A549 (cell line): ENCODE measurements around the gene CNOT3. TPM values are rescaled to one million over a fixed set of nuclear protein-coding genes. Genes with fewer than 3 reads are reported as not detected.

Experiments
- ATAC-seq, 2 experiments: fragments of 200-7000 bp in 1 of 2; fragments of >200 bp in 1 of 2; cut with Nextera tagmentation in 1 of 2; cut with Tn5 transposase in 1 of 2; 3 replicates each; pipeline versions ENCODE4 v1.8.0 to v1.9.1; 2018 to 2020; ENCODE audit warnings: mild to moderate bottlenecking in 1 of 2, moderate library complexity in 1 of 2
- CTCF ChIA-PET: fragments of 300-600 bp; sonication (Branson Sonifier 250); formaldehyde crosslinking; extraction: SDS; loops from one replicate; lab custom pipeline; 2021; ENCODE audit warnings: antibody characterized with exemption, inconsistent platforms; lab: Yijun Ruan, JAX
- POLR2A ChIA-PET: fragments of 350-600 bp; formaldehyde crosslinking; extraction: SDS; loops from one replicate; lab custom pipeline; 2021; ENCODE audit warnings: antibody characterized with exemption, inconsistent platforms; lab: Yijun Ruan, JAX
- DNase-seq, 2 experiments: peaks; one replicate each; pipeline versions ENCODE4 v3.0.0 to v3.0.0-alpha.2; 2011 to 2016; ENCODE audit warnings: low read depth in 1 of 2, low spot score in 1 of 2
- FAIRE-seq: peaks from 2 replicates; lab custom pipeline; 2011; peaks lifted over from hg19 to GRCh38; lab: Jason Lieb, UNC
- H3K27ac ChIP-seq, 2 experiments: fragments of >200 bp; sonication (Bioruptor Twin); formaldehyde crosslinking; 3 replicates each; pipeline ENCODE4 v1.5.1; 2016 to 2017
- H3K4me1 ChIP-seq: fragments of >200 bp; sonication (Bioruptor Twin); formaldehyde crosslinking; 3 replicates; pipeline ENCODE4 v1.6.1; 2016
- H3K4me2 ChIP-seq: fragments of >200 bp; sonication (Bioruptor Twin); formaldehyde crosslinking; 3 replicates; pipeline ENCODE4 v1.6.1; 2016
- H3K4me3 ChIP-seq: fragments of >200 bp; sonication (Bioruptor Twin); formaldehyde crosslinking; 3 replicates; pipeline ENCODE4 v1.5.1; 2016
- H3K9me3 ChIP-seq: fragments of >200 bp; sonication (Bioruptor Twin); formaldehyde crosslinking; 3 replicates; pipeline ENCODE4 v1.6.1; 2016
- ATOH8 ChIP-seq: fragments of 250-450 bp; sonication (Bioruptor Pico); IDR thresholded peaks from 2 replicates; pipeline ENCODE4 v1.5.0; 2020; ENCODE audit warnings: low read depth, mild to moderate bottlenecking, moderate library complexity
- BCL3 ChIP-seq: fragments of >200 bp; sonication (Bioruptor Twin); formaldehyde crosslinking; IDR thresholded peaks from 3 replicates; pipeline ENCODE4 v1.6.1; 2016
- CBX2 ChIP-seq: fragments of 200-600 bp; sonication (generic); IDR thresholded peaks from 2 replicates; pipeline ENCODE4 v1.6.1; 2016; ENCODE audit warnings: low read depth, mild to moderate bottlenecking, borderline replicate concordance
- CEBPB ChIP-seq, 2 experiments: fragments of >200 bp in 1 of 2; sonication (Bioruptor Twin) in 1 of 2; formaldehyde crosslinking in 1 of 2; IDR thresholded peaks; 2 replicates each; pipeline ENCODE4 v1.6.1; 2012 to 2016
- CHD2 ChIP-seq: fragments of 150-350 bp; IDR thresholded peaks from 2 replicates; pipeline ENCODE4 v1.6.1; 2014; ENCODE audit warnings: low read length; ENCODE audit not compliant: partially characterized antibody
- CHD4 ChIP-seq: fragments of 200-600 bp; sonication (generic); IDR thresholded peaks from 2 replicates; pipeline ENCODE4 v1.6.1; 2016; ENCODE audit warnings: antibody characterized with exemption, mild to moderate bottlenecking, borderline replicate concordance
- E2F6 ChIP-seq: IDR thresholded peaks from 2 replicates; pipeline ENCODE4 v1.6.1; 2012; ENCODE audit warnings: low read depth, borderline replicate concordance
- EHMT2 ChIP-seq: fragments of 200-600 bp; sonication (generic); IDR thresholded peaks from 2 replicates; pipeline ENCODE4 v1.6.1; 2016; ENCODE audit warnings: antibody characterized with exemption, low read depth, mild to moderate bottlenecking, moderate library complexity
- ELK1 ChIP-seq: fragments of 150-350 bp; IDR thresholded peaks from 2 replicates; pipeline ENCODE4 v1.6.1; 2014; ENCODE audit warnings: low read depth, mild to moderate bottlenecking, low read length
- ESRRA ChIP-seq: fragments of 150-350 bp; IDR thresholded peaks from 2 replicates; pipeline ENCODE4 v1.6.1; 2014; ENCODE audit warnings: mild to moderate bottlenecking, low read length, borderline replicate concordance
- FOSL2 ChIP-seq, 2 experiments: fragments of 450-650 bp in 1 of 2; fragments of >200 bp in 1 of 2; sonication (Bioruptor Twin) in 1 of 2; formaldehyde crosslinking; IDR thresholded peaks; 2 replicates each; pipeline versions ENCODE4 v1.5.0 to v1.6.1; 2016 to 2020; ENCODE audit warnings: mild to moderate bottlenecking in 1 of 2, moderate library complexity in 1 of 2
- FOXS1 ChIP-seq: fragments of 250-450 bp; sonication (Bioruptor Pico); IDR thresholded peaks from 2 replicates; pipeline ENCODE4 v1.5.0; 2020; ENCODE audit warnings: mild to moderate bottlenecking, moderate library complexity
- HOXA7 ChIP-seq: fragments of 250-450 bp; sonication (Bioruptor Pico); IDR thresholded peaks from 2 replicates; pipeline ENCODE4 v1.5.0; 2020; ENCODE audit warnings: mild to moderate bottlenecking, moderate library complexity
- HOXB5 ChIP-seq: fragments of 250-450 bp; sonication (Bioruptor Pico); IDR thresholded peaks from 2 replicates; pipeline ENCODE4 v1.5.0; 2020; ENCODE audit warnings: mild to moderate bottlenecking, moderate library complexity
- JUN ChIP-seq, 2 experiments: fragments of >200 bp; sonication (Bioruptor Twin); formaldehyde crosslinking; IDR thresholded peaks; 2 replicates in 1 of 2; 3 replicates in 1 of 2; pipeline ENCODE4 v1.6.1; 2016 to 2017
- MAX ChIP-seq: IDR thresholded peaks from 2 replicates; pipeline ENCODE4 v1.6.1; 2012
- NR3C1 ChIP-seq: fragments of >200 bp; sonication (Bioruptor Twin); formaldehyde crosslinking; IDR thresholded peaks from 3 replicates; pipeline ENCODE4 v1.6.1; 2017
- PHF8 ChIP-seq: fragments of 200-600 bp; sonication (generic); IDR thresholded peaks from 2 replicates; pipeline ENCODE4 v1.6.1; 2016; ENCODE audit warnings: low read depth, mild to moderate bottlenecking, antibody characterized with exemption, moderate library complexity, borderline replicate concordance
- POLR2A ChIP-seq: IDR thresholded peaks from 2 replicates; pipeline ENCODE4 v1.6.1; 2012; ENCODE audit warnings: mild to moderate bottlenecking, low read length
- RAD21 ChIP-seq, 2 experiments: fragments of >200 bp in 1 of 2; sonication (Bioruptor Twin) in 1 of 2; formaldehyde crosslinking in 1 of 2; IDR thresholded peaks in 1 of 2; conservative IDR thresholded peaks in 1 of 2; 2 replicates in 1 of 2; 3 replicates in 1 of 2; pipeline ENCODE4 v1.6.1; 2012 to 2018; ENCODE audit warnings: inconsistent platforms in 1 of 2
- RCOR1 ChIP-seq: fragments of 150-350 bp; IDR thresholded peaks from 2 replicates; pipeline ENCODE4 v1.6.1; 2014; ENCODE audit warnings: antibody characterized with exemption, low read length, low read depth
- RFX5 ChIP-seq: fragments of 450-650 bp; IDR thresholded peaks from 2 replicates; pipeline ENCODE4 v1.7.1; 2014; ENCODE audit warnings: antibody characterized with exemption, mild to moderate bottlenecking, moderate library complexity
- TP53 ChIP-seq: fragments of 250-450 bp; sonication (Bioruptor Pico); IDR thresholded peaks from 2 replicates; pipeline ENCODE4 v1.5.0; 2021; ENCODE audit warnings: mild to moderate bottlenecking, moderate library complexity
- ZFP36 ChIP-seq: fragments of 450-650 bp; IDR thresholded peaks from 2 replicates; pipeline ENCODE4 v1.6.1; 2014; ENCODE audit warnings: borderline replicate concordance; ENCODE audit not compliant: partially characterized antibody
- WGBS: methylation state at CpG from one replicate; pipeline ENCODE4 v1.1.6; 2017; ENCODE audit errors: missing lambda C conversion rate; 5-methylcytosine and 5-hydroxymethylcytosine counted together
- polyA minus RNA-seq: library from RNA; depleted of rRNA, polyadenylated mRNA; stranded (reverse); fragments of >200 nt; gene quantifications from 2 replicates; pipeline ENCODE4 v1.2.3, GENCODE V29; 2011; rRNA and poly(A)+ RNA removed
- polyA plus RNA-seq, 4 experiments: library from polyadenylated mRNA; depleted of rRNA in 3 of 4; stranded (reverse); fragments of >200 nt; fragmentation: RNase III in 1 of 4; extraction: RNeasy Plus Mini Kit Qiagen cat#74134 plus additional on column Dnase treatment in 1 of 4; gene quantifications; 2 replicates in 3 of 4; 3 replicates in 1 of 4; pipeline ENCODE4 v1.2.3, GENCODE V29; 2011 to 2017

CNOT3 gene
- polyA plus RNA-seq (2011; rRNA removed) = 24.9 and 28.3 TPM in 2 replicates
- 26.3 and 28.5 TPM in 2 replicates for polyA plus RNA-seq (2012; cell fraction: cytosol; rRNA removed)
- 36.4 and 44.1 TPM in 2 replicates for polyA plus RNA-seq (2012; cell fraction: nucleus; rRNA removed)
- 59.2 to 62.6 TPM (median 62.4 TPM) in 3 replicates for polyA plus RNA-seq (2017; fragmentation: RNase III; extraction: RNeasy Plus Mini Kit Qiagen cat#74134 plus additional on column Dnase treatment)
- 29.7 and 32.5 TPM in 2 replicates for polyA minus RNA-seq

- Histone ChIP-seq H3K4me2 (peak within 1 kb of the TSS; percentile 94), H3K4me3 (peak within 1 kb of the TSS; percentile 84), H3K9me3 (no peaks in the 10 kb centered on the region), H3K4me1 (peaks cover 15% of the 10 kb centered on the region; the same call in 2 of the 3 replicates), H3K27ac (peak within 1 kb of the TSS; percentile 94 to 95)
- CTCF ChIA-PET = interaction anchor here (1.0 to 2.8 kb wide), 9 partner anchors 11 to 114 kb away, joined by 3 to 9 read pairs (median 4); no protein-coding TSS in a partner anchor
- TF ChIP-seq FOSL2 (IDR thresholded peaks at IDR 0.05) (no peak), FOSL2 (CRISPR knock-in tag; IDR thresholded peaks at IDR 0.05) (no peak), CHD2 (peak; percentile 7), CEBPB (IDR thresholded peaks at IDR 0.05) (no peak), CHD4 (no peak), POLR2A (peak; percentile 83), RCOR1 (no peak), ESRRA (no peak), JUN (IDR thresholded peaks at IDR 0.05) (peak; percentile 74 to 89; a peak in 3 of 5 replicates), MAX (peak; percentile 51), RAD21 (conservative IDR thresholded peaks at IDR 0.05 in 1 of 2, IDR thresholded peaks at IDR 0.05 in 1 of 2) (no peak), NR3C1 (no peak), CBX2 (peak; percentile 98), ZFP36 (no peak), ATOH8 (CRISPR knock-in tag) (no peak), HOXA7 (no peak), FOXS1 (CRISPR knock-in tag) (no peak), TP53 (CRISPR knock-in tag) (no peak), BCL3 (peak; percentile 73; the same call in 1 of the 3 replicates), ELK1 (no peak), HOXB5 (no peak), RFX5 (no peak), EHMT2 (no peak), PHF8 (peak; percentile 91), E2F6 (peak; percentile 83)
- WGBS = 0% methylated on average over 8 of the region's 103 CpGs
- FAIRE-seq (no peak), ATAC-seq (no peak), DNase-seq (no peak)
- POLR2A ChIA-PET = interaction anchor here (0.6 to 3.4 kb wide), 24 partner anchors 9 to 311 kb away, joined by 3 to 51 read pairs (median 8); partner anchors contain the start of genes LENG1, LENG8, MBOAT7 and MYADM
Measured at GRCh38 chr19:54137699-54138488, at the start of gene CNOT3. Gene CNOT3 (plus strand): TSS chr19:54137762. CDS start chr19:54142979, 5,217 bp downstream.
